ENCODE data around the gene RAVER2. TPM values are rescaled to one million over a fixed set of nuclear protein-coding genes. Genes with fewer than 3 reads are reported as not detected.

Gene RAVER2
- total and polyA plus RNA-seq, 2 experiments from 2014 or later, result 7.8 to 24.6 TPM

DNA sequence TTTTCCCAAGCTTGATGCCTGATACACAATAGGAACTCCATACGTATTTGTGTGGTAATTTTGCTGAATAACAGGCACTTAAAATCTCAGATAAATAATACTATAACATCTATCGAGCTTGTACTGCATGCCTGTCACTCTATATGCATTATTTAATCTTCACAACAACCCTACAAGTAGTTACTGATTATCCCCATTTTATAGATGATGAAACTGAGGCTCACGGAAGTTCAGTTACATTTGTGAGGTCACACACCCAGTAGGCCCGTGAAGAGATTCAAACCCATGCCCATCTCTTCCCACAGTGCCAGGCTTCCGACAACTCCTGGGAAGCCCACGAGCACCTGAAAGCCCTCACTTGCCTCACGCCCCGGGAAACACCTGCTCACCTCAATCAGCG lies 98.8 kb downstream of the RAVER2 start:
- Histone ChIP-seq H2AFZ (no peak overlapping the region), H3K4me3 (no peak overlapping the region), H3K27ac (ENCODE audit: low read depth) (no peak overlapping the region), H3K79me2 (replicated peaks; ENCODE audit: insufficient read depth) (no peaks in the 10 kb centered on the region), H3K4me1 (ENCODE audit: insufficient read depth) (no peaks in the 10 kb centered on the region), H3K36me3 (ENCODE audit: insufficient read depth) (no peaks in the 10 kb centered on the region; the same call in 1 of the 2 replicates), H3K27me3 (ENCODE audit: insufficient read depth) (no peaks in the 10 kb centered on the region), H3F3A (replicated peaks; ENCODE audit: low read depth) (no peaks in the 10 kb centered on the region), H3K4me2 (no peak overlapping the region), H3K9me2 (ENCODE audit: insufficient read depth) (0 out of 2 replicates have a peak, but pooled peaks cover 6% of the 10 kb centered on the region), H4K20me1 (replicated peaks; ENCODE audit: insufficient read depth) (no peaks in the 10 kb centered on the region)
- peaks cover 17% of the 10 kb centered on the region for H3K36me3 Mint-ChIP-seq (ENCODE audit: low read depth)
- no peak overlapping the region for H3K4me3 Mint-ChIP-seq
- ATAC-seq (no peak), DNase-seq (ENCODE audit: low spot score) (no peak)
- no peak overlapping the region for H3K27ac Mint-ChIP-seq
- H3K9me3 Mint-ChIP-seq, result no peaks in the 10 kb centered on the region
- peaks cover 8% of the 10 kb centered on the region; the same call in 2 of the 3 replicates for H3K4me1 Mint-ChIP-seq
- TF ChIP-seq EZH2 (IDR thresholded peaks at IDR 0.05; ENCODE audit: low read depth, unreplicated experiment) (no peak), JUNB (IDR thresholded peaks at IDR 0.05; ENCODE audit: unreplicated experiment) (no peak), CREB1 (CRISPR knock-in tag; IDR thresholded peaks at IDR 0.05; ENCODE audit: low read depth) (no peak), NANOG (IDR thresholded peaks at IDR 0.05; ENCODE audit: borderline replicate concordance) (no peak), STAT1 (IDR thresholded peaks at IDR 0.05; ENCODE audit: unreplicated experiment) (no peak)
- TF ChIP-seq, protein P1, sequence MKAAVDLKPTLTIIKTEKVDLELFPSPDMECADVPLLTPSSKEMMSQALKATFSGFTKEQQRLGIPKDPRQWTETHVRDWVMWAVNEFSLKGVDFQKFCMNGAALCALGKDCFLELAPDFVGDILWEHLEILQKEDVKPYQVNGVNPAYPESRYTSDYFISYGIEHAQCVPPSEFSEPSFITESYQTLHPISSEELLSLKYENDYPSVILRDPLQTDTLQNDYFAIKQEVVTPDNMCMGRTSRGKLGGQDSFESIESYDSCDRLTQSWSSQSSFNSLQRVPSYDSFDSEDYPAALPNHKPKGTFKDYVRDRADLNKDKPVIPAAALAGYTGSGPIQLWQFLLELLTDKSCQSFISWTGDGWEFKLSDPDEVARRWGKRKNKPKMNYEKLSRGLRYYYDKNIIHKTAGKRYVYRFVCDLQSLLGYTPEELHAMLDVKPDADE (IDR thresholded peaks at IDR 0.05), result no peak
- TF ChIP-seq, protein P2, sequence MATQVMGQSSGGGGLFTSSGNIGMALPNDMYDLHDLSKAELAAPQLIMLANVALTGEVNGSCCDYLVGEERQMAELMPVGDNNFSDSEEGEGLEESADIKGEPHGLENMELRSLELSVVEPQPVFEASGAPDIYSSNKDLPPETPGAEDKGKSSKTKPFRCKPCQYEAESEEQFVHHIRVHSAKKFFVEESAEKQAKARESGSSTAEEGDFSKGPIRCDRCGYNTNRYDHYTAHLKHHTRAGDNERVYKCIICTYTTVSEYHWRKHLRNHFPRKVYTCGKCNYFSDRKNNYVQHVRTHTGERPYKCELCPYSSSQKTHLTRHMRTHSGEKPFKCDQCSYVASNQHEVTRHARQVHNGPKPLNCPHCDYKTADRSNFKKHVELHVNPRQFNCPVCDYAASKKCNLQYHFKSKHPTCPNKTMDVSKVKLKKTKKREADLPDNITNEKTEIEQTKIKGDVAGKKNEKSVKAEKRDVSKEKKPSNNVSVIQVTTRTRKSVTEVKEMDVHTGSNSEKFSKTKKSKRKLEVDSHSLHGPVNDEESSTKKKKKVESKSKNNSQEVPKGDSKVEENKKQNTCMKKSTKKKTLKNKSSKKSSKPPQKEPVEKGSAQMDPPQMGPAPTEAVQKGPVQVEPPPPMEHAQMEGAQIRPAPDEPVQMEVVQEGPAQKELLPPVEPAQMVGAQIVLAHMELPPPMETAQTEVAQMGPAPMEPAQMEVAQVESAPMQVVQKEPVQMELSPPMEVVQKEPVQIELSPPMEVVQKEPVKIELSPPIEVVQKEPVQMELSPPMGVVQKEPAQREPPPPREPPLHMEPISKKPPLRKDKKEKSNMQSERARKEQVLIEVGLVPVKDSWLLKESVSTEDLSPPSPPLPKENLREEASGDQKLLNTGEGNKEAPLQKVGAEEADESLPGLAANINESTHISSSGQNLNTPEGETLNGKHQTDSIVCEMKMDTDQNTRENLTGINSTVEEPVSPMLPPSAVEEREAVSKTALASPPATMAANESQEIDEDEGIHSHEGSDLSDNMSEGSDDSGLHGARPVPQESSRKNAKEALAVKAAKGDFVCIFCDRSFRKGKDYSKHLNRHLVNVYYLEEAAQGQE (IDR thresholded peaks at IDR 0.05; ENCODE audit: unreplicated experiment), result no peak
- TF ChIP-seq, protein P3, sequence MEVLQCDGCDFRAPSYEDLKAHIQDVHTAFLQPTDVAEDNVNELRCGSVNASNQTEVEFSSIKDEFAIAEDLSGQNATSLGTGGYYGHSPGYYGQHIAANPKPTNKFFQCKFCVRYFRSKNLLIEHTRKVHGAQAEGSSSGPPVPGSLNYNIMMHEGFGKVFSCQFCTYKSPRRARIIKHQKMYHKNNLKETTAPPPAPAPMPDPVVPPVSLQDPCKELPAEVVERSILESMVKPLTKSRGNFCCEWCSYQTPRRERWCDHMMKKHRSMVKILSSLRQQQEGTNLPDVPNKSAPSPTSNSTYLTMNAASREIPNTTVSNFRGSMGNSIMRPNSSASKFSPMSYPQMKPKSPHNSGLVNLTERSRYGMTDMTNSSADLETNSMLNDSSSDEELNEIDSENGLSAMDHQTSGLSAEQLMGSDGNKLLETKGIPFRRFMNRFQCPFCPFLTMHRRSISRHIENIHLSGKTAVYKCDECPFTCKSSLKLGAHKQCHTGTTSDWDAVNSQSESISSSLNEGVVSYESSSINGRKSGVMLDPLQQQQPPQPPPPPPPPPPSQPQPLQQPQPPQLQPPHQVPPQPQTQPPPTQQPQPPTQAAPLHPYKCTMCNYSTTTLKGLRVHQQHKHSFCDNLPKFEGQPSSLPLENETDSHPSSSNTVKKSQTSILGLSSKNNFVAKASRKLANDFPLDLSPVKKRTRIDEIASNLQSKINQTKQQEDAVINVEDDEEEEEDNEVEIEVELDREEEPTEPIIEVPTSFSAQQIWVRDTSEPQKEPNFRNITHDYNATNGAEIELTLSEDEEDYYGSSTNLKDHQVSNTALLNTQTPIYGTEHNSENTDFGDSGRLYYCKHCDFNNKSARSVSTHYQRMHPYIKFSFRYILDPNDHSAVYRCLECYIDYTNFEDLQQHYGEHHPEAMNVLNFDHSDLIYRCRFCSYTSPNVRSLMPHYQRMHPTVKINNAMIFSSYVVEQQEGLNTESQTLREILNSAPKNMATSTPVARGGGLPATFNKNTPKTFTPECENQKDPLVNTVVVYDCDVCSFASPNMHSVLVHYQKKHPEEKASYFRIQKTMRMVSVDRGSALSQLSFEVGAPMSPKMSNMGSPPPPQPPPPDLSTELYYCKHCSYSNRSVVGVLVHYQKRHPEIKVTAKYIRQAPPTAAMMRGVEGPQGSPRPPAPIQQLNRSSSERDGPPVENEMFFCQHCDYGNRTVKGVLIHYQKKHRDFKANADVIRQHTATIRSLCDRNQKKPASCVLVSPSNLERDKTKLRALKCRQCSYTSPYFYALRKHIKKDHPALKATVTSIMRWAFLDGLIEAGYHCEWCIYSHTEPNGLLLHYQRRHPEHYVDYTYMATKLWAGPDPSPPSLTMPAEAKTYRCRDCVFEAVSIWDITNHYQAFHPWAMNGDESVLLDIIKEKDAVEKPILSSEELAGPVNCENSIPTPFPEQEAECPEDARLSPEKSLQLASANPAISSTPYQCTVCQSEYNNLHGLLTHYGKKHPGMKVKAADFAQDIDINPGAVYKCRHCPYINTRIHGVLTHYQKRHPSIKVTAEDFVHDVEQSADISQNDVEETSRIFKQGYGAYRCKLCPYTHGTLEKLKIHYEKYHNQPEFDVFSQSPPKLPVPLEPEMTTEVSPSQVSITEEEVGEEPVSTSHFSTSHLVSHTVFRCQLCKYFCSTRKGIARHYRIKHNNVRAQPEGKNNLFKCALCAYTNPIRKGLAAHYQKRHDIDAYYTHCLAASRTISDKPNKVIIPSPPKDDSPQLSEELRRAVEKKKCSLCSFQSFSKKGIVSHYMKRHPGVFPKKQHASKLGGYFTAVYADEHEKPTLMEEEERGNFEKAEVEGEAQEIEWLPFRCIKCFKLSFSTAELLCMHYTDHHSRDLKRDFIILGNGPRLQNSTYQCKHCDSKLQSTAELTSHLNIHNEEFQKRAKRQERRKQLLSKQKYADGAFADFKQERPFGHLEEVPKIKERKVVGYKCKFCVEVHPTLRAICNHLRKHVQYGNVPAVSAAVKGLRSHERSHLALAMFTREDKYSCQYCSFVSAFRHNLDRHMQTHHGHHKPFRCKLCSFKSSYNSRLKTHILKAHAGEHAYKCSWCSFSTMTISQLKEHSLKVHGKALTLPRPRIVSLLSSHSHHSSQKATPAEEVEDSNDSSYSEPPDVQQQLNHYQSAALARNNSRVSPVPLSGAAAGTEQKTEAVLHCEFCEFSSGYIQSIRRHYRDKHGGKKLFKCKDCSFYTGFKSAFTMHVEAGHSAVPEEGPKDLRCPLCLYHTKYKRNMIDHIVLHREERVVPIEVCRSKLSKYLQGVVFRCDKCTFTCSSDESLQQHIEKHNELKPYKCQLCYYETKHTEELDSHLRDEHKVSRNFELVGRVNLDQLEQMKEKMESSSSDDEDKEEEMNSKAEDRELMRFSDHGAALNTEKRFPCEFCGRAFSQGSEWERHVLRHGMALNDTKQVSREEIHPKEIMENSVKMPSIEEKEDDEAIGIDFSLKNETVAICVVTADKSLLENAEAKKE (CRISPR knock-in tag; IDR thresholded peaks at IDR 0.05), result no peak
- TF ChIP-seq, protein P4, sequence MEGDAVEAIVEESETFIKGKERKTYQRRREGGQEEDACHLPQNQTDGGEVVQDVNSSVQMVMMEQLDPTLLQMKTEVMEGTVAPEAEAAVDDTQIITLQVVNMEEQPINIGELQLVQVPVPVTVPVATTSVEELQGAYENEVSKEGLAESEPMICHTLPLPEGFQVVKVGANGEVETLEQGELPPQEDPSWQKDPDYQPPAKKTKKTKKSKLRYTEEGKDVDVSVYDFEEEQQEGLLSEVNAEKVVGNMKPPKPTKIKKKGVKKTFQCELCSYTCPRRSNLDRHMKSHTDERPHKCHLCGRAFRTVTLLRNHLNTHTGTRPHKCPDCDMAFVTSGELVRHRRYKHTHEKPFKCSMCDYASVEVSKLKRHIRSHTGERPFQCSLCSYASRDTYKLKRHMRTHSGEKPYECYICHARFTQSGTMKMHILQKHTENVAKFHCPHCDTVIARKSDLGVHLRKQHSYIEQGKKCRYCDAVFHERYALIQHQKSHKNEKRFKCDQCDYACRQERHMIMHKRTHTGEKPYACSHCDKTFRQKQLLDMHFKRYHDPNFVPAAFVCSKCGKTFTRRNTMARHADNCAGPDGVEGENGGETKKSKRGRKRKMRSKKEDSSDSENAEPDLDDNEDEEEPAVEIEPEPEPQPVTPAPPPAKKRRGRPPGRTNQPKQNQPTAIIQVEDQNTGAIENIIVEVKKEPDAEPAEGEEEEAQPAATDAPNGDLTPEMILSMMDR (conservative IDR thresholded peaks at IDR 0.05; ENCODE audit: low read depth in 2 of 2), result no peak
- peaks cover 5% of the 10 kb centered on the region for H3K27me3 Mint-ChIP-seq (ENCODE audit: insufficient read depth, low read depth, poor library complexity)

Data from GM23338 (cell line).